IPS-18a (cell line): Measurements from ENCODE around the gene ALG14.
"Not testable (repeated sequence)": the region's sequence is repeated elsewhere in the genome, so short reads cannot be mapped to it uniquely, and the experiment has no call there.

Source experiments
- H3K27ac ChIP-seq: one replicate; pipeline ENCODE4 v1.5.1; 2013; ENCODE audit warnings: low read length
- H3K27me3 ChIP-seq: one replicate; pipeline ENCODE4 v1.6.1; 2013; ENCODE audit warnings: mild to moderate bottlenecking, low read length; ENCODE audit not compliant: control insufficient read depth, insufficient read depth
- H3K36me3 ChIP-seq: one replicate; pipeline ENCODE4 v1.6.1; 2013; ENCODE audit warnings: low read depth, low read length; ENCODE audit not compliant: control insufficient read depth
- H3K4me1 ChIP-seq: one replicate; pipeline ENCODE4 v1.6.1; 2013; ENCODE audit warnings: low read depth, low read length; ENCODE audit not compliant: control insufficient read depth
- H3K4me3 ChIP-seq: one replicate; pipeline ENCODE4 v1.5.1; 2013; ENCODE audit warnings: low read length
- H3K9ac ChIP-seq: one replicate; pipeline ENCODE4 v1.6.1; 2013; ENCODE audit warnings: mild to moderate bottlenecking, low read length, moderate library complexity
- H3K9me3 ChIP-seq: one replicate; pipeline ENCODE4 v1.6.1; 2013; ENCODE audit warnings: low read depth, low read length; ENCODE audit not compliant: control insufficient read depth

ALG14 gene

GRCh38 chr1:95021119-95021518 is 51.6 kb downstream of the ALG14 start:
- H3K36me3 ChIP-seq: no peaks in the 10 kb centered on the region
- H3K9ac ChIP-seq: no peak overlapping the region
- H3K27ac ChIP-seq: no peak overlapping the region

GRCh38 chr1:95019466-95019865 is 53.3 kb downstream of the ALG14 start:
- H3K9ac ChIP-seq, H3K36me3 ChIP-seq, H3K4me1 ChIP-seq, H3K27ac ChIP-seq, H3K27me3 ChIP-seq, H3K9me3 ChIP-seq, H3K4me3 ChIP-seq: not testable (repeated sequence)

More at GRCh38 chr1:95021119-95021518, 51.6 kb downstream of the ALG14 start:
- Histone ChIP-seq H3K4me1 (peaks cover 4% of the 10 kb centered on the region), H3K9me3 (no peaks in the 10 kb centered on the region), H3K27me3 (no peaks in the 10 kb centered on the region), H3K4me3 (no peak overlapping the region)

DNA sequence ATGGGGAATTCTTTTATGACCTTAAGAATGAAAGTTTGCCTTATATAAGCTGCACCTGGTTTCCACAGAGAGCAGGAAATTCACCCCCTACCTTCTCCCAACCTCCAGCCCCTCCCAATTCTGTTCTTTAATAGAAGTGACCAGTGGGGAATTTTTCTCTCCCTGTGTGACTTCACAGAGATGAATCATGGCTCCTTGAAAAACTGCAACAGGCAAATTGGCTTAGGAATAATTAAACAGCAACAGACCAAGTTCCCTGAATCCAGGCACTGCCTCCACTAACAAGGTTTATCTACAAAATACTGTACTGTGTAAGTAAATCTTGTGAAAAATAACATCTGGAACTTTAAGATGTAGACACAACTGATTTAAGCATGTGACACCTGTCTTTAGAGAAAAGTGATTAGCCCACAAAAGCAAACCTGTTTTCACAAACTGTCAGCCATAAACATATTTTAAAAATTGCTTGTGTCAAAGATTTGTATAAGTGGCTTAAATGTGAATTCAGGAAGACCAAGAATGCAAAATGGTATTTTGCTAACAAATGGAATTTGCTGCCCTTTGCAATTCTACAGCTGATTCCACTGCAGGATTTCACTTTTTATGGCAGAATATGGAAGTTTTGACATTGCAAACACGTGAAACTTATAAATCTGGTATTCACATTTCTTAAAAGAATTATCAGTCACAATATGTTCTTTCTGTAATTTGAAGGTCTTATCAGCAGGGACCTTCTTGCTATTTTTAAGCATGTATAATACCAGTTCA is 54.0 kb downstream of the ALG14 start:
- Histone ChIP-seq H3K4me3 (no peak overlapping the region), H3K9ac (no peak overlapping the region), H3K27ac (no peak overlapping the region), H3K9me3 (no peaks in the 10 kb centered on the region), H3K36me3 (no peaks in the 10 kb centered on the region), H3K27me3 (no peaks in the 10 kb centered on the region), H3K4me1 (peaks cover 4% of the 10 kb centered on the region)

GRCh38 chr1:95017775-95018174 is 55.0 kb downstream of the ALG14 start:
- Histone ChIP-seq H3K27me3 (no peaks in the 10 kb centered on the region), H3K9ac (no peak overlapping the region), H3K27ac (no peak overlapping the region), H3K9me3 (no peaks in the 10 kb centered on the region), H3K4me1 (peaks cover 4% of the 10 kb centered on the region), H3K36me3 (no peaks in the 10 kb centered on the region), H3K4me3 (no peak overlapping the region)

- H3K36me3 ChIP-seq: no peaks in the 10 kb centered on the region
- no peak overlapping the region for H3K9ac ChIP-seq
- H3K27ac ChIP-seq: no peak overlapping the region
- no peaks in the 10 kb centered on the region for H3K4me1 ChIP-seq
- H3K9me3 ChIP-seq: no peaks in the 10 kb centered on the region
- H3K27me3 ChIP-seq: no peaks in the 10 kb centered on the region
- no peak overlapping the region for H3K4me3 ChIP-seq
Measured at GRCh38 chr1:95015076-95015475, 57.7 kb downstream of the ALG14 start.

DNA sequence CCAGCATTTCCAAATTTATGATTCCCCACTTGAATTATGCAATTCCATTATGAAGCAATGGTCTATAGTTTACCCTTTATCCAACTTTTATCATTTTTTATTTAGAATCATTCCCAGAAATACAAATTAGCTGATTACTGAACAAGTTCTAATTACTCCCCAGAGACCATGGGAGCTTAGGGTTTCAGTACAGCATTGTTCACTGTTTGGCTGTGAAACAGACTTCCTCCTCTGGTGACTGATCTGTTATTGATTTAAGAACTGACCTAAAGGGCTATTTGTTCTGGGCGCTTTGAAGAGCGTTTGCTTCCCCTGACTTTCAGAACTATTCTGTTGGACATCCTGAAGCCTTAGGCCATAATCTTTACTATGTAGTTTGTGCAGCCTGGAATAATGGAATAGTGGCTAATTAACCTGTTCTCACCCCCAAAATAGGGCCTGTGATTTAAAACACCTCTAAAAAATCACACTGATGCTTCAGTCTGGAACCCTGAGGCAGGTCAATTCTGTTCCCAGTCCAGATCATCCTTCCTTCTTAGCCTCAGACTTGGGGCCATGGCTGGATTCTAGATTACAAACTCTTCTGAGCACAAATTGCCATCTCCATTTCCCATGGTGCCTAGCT is 58.7 kb downstream of the ALG14 start:
- Histone ChIP-seq H3K4me1 (no peaks in the 10 kb centered on the region), H3K9me3 (no peaks in the 10 kb centered on the region), H3K9ac (no peak overlapping the region), H3K27me3 (no peaks in the 10 kb centered on the region), H3K27ac (no peak overlapping the region), H3K4me3 (no peak overlapping the region), H3K36me3 (no peaks in the 10 kb centered on the region)

DNA sequence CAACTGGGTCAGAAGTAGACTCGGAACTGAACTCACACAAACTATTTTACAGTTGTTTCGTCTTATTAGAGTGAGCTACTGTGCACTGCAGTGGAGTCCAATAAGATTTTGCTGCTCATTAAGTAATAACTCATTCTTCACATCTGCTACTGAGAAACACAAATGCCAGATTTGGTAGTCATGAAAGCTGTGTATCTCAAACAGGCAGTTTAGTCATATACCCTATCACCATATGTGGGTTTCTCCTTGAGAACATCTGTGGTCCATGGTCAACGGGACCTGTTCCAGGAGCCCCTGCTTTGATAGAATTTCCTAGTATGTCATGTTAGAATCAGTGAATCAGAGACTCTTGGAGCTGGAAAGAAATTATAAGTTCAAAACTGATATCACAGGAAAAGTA is 60.4 kb downstream of the ALG14 start:
- no peak overlapping the region for H3K27ac ChIP-seq
- no peaks in the 10 kb centered on the region for H3K4me1 ChIP-seq
- no peaks in the 10 kb centered on the region for H3K9me3 ChIP-seq
- no peak overlapping the region for H3K9ac ChIP-seq
- no peak overlapping the region for H3K4me3 ChIP-seq
- no peaks in the 10 kb centered on the region for H3K27me3 ChIP-seq
- H3K36me3 ChIP-seq: no peaks in the 10 kb centered on the region

GRCh38 chr1:95010158-95010557 is 62.6 kb downstream of the ALG14 start:
- no peak overlapping the region for H3K27ac ChIP-seq
- H3K9ac ChIP-seq: no peak overlapping the region
- no peak overlapping the region for H3K4me3 ChIP-seq
- no peaks in the 10 kb centered on the region for H3K27me3 ChIP-seq
- H3K4me1 ChIP-seq: no peaks in the 10 kb centered on the region
- H3K9me3 ChIP-seq: no peaks in the 10 kb centered on the region
- H3K36me3 ChIP-seq: no peaks in the 10 kb centered on the region

DNA sequence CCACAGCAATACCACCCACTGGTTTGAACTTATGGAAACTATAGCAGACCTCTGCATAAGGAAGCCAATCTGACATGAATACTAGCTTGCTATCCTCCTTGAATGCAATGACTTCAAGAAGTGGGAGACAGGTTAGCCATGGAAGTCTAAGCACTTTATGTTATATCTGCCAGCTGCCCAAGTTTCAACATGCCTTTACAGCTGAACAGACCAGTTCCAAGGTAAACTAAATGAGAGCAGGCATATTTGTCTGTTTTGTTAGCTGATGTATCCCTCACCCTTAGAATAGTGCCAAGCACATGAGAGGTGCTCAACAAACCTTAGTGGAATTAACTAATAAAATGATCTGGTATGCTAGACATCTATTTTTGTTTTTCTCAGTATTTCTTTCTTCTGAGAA is 65.1 kb downstream of the ALG14 start:
- no peaks in the 10 kb centered on the region for H3K27me3 ChIP-seq
- no peaks in the 10 kb centered on the region for H3K9me3 ChIP-seq
- H3K4me1 ChIP-seq: peaks cover 5% of the 10 kb centered on the region
- H3K4me3 ChIP-seq: no peak overlapping the region
- H3K9ac ChIP-seq: no peak overlapping the region
- no peaks in the 10 kb centered on the region for H3K36me3 ChIP-seq
- H3K27ac ChIP-seq: no peak overlapping the region

DNA sequence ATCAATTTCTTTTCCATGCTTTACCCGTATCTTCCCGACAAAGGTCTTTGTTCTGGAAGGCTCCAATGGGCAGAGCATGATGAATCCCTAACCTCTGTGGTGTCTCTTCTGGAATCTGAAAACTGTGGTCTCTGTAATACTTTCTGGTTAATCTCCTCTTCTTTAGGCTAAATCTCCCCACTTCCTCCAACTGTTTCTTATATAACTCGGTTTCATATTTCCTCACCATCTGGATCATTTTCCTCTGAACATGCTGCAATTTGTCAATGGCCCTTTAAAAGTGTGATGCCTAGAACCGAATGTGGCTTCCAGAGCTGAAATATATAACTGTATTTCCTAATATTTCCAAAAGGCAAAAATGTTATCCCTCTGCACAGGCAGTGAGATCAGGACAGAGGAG is 66.1 kb downstream of the ALG14 start:
- Histone ChIP-seq H3K9ac (no peak overlapping the region), H3K4me1 (peaks cover 12% of the 10 kb centered on the region), H3K27ac (no peak overlapping the region), H3K27me3 (no peaks in the 10 kb centered on the region), H3K4me3 (no peak overlapping the region), H3K9me3 (no peaks in the 10 kb centered on the region), H3K36me3 (no peaks in the 10 kb centered on the region)

DNA sequence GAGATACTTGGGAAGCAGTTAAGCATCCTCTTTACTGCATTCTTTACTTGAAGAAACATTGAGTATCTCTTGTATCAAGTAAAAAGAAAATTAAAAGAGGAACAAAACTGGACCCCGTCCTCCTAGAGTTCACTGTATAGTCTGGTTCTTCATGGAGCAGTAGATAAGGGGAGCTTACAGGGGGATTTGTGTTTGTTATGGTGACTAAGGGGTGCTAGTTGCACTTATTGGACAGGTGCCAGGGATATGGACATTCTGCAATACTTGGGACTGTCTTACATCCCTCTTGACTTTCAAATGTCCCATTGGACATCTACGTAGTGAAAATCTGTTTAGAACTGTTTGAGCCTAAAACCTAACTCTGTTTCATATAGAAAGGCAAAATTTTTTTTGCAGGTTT is 67.2 kb downstream of the ALG14 start:
- Histone ChIP-seq H3K9me3 (no peaks in the 10 kb centered on the region), H3K9ac (no peak overlapping the region), H3K27me3 (no peaks in the 10 kb centered on the region), H3K27ac (no peak overlapping the region), H3K4me3 (no peak overlapping the region), H3K36me3 (no peaks in the 10 kb centered on the region), H3K4me1 (peaks cover 18% of the 10 kb centered on the region)

DNA sequence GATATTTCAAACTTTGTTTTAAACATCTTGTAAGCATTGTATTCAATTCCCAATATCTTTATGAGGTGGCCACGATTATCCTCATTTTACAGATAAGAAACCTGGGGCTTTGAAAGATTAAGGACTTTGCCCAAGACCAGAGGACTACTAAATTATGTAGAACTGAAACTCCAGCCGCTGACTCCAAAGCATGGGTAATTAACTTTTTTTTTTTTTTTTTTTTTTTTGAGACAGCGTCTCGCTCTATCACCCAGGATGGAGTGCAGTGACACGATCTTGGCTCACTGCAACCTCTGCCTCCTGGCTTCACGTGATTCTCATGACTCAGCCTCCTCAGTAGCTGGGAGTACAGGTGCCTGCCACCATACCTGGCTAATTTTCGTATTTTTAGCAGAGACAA is 68.7 kb downstream of the ALG14 start:
- Histone ChIP-seq H3K27ac (no peak overlapping the region), H3K4me3 (no peak overlapping the region), H3K36me3 (no peaks in the 10 kb centered on the region), H3K9ac (no peak overlapping the region), H3K9me3 (no peaks in the 10 kb centered on the region), H3K27me3 (no peaks in the 10 kb centered on the region), H3K4me1 (peaks cover 28% of the 10 kb centered on the region)
